NCI-H1694 (cell line): Measurements from ENCODE around the gene OR51B4.
"Not testable (repeated sequence)": the region's sequence is repeated elsewhere in the genome, so short reads cannot be mapped to it uniquely, and the experiment has no call there.

Experiments used
- DNase-seq: peaks from one replicate; lab custom pipeline; 2025; lab: John Stamatoyannopoulos, UW

OR51B4 gene

GRCh38 chr11:5272395-5273017, 29.2 kb downstream of the OR51B4 start:
- no peak for DNase-seq

GRCh38 chr11:5269715-5270147, 32.0 kb downstream of the OR51B4 start, which contains the start of gene HBE1:
TSS of gene HBE1 (minus strand) at chr11:5269945. CDS start at chr11:5269890, 55 bp downstream.
- DNase-seq: no peak

- DNase-seq: no peak
Observed at GRCh38 chr11:5267033-5267563, 34.6 kb downstream of the OR51B4 start.

GRCh38 chr11:5266609-5267008, 35.1 kb downstream of the OR51B4 start:
- DNase-seq: no peak

GRCh38 chr11:5265832-5266231, 35.9 kb downstream of the OR51B4 start:
- DNase-seq: no peak

GRCh38 chr11:5258543-5259262, 43.0 kb downstream of the OR51B4 start:
- no peak for DNase-seq

GRCh38 chr11:5257296-5257695, 44.5 kb downstream of the OR51B4 start:
- no peak for DNase-seq

GRCh38 chr11:5254646-5255413, 46.9 kb downstream of the OR51B4 start, which contains the start of gene HBG2:
TSS of gene HBG2 (minus strand) at chr11:5254781. CDS start at chr11:5254728, 53 bp downstream.
- DNase-seq: not testable (repeated sequence)

GRCh38 chr11:5254023-5254422, 47.7 kb downstream of the OR51B4 start:
- not testable (repeated sequence) for DNase-seq

- DNase-seq: not testable (repeated sequence)
Observed at GRCh38 chr11:5253440-5253839, 48.3 kb downstream of the OR51B4 start.

GRCh38 chr11:5252919-5253265, 48.9 kb downstream of the OR51B4 start:
- no peak for DNase-seq

GRCh38 chr11:5252192-5252918, 49.4 kb downstream of the OR51B4 start:
- DNase-seq: no peak

GRCh38 chr11:5251746-5252145, 50.0 kb downstream of the OR51B4 start:
- no peak for DNase-seq
